ENCODE measurements around the gene ANKS1A. TPM values are rescaled to one million over a fixed set of nuclear protein-coding genes. Genes with fewer than 3 reads are reported as not detected.
"Not testable (repeated sequence)": the region's sequence is repeated elsewhere in the genome, so short reads cannot be mapped to it uniquely, and the experiment has no call there.

Gene ANKS1A
- polyA plus RNA-seq, 3 donors, result 5.4 to 12.7 (median 9.6) TPM

- WGBS, 3 donors, result 86 to 87% (median 86%) methylated on average over 6 of the region's 6 CpGs
Observed at GRCh38 chr6:34909320-34909883, 20.3 kb downstream of the ANKS1A start.

DNA sequence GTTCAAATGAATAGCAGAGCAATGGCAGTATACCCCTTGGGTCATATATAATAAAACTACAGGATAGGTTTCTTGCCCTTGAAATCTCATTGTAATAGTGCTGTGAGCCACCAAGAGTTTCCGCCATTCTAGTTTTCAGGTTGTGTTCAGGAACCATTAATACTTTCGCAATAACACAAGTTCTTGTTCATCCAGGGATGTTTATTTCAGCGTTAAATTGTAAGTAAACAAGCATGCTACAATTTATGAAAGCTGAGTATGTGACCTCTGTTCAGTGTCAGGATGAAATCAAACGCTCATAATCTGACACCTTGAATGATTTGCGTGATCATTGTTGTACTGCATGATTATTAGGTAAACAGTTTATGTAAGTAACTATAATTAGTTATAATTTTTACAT, 22.8 kb downstream of the ANKS1A start:
- no peak overlapping the region for H3K27ac ChIP-seq (ENCODE audit: low read depth, low read length)
- WGBS, 3 donors, result 81 to 94% (median 93%) methylated on average over 5 of the region's 5 CpGs

More at GRCh38 chr6:34909320-34909883, 20.3 kb downstream of the ANKS1A start:
- H3K27ac ChIP-seq (ENCODE audit: low read depth, low read length), result no peak overlapping the region

GRCh38 chr6:34912715-34913464, 23.8 kb downstream of the ANKS1A start:
- WGBS, 3 donors, result 62 to 79% (median 69%) methylated on average over 3 of the region's 3 CpGs

GRCh38 chr6:34914358-34914757, 25.3 kb downstream of the ANKS1A start:
- WGBS, 3 donors, result 90 to 93% (median 92%) methylated on average over 4 of the region's 4 CpGs

More at GRCh38 chr6:34912715-34913464, 23.8 kb downstream of the ANKS1A start:
- H3K27ac ChIP-seq (ENCODE audit: low read depth, low read length), result no peak overlapping the region

GRCh38 chr6:34916348-34916967, 27.4 kb downstream of the ANKS1A start:
- no peak overlapping the region for H3K27ac ChIP-seq (ENCODE audit: low read depth, low read length)
- WGBS, 3 donors, result 65 to 83% (median 73%) methylated on average over 4 of the region's 4 CpGs

More at GRCh38 chr6:34914358-34914757, 25.3 kb downstream of the ANKS1A start:
- H3K27ac ChIP-seq (ENCODE audit: low read depth, low read length), result no peak overlapping the region

- 85 to 93% (median 87%) methylated on average over 6 of the region's 6 CpGs for WGBS, 3 donors
- no peak overlapping the region for H3K27ac ChIP-seq (ENCODE audit: low read depth, low read length)
Observed at GRCh38 chr6:34917626-34918285, 28.7 kb downstream of the ANKS1A start.

- 87 to 96% (median 88%) methylated on average over 1 of the region's 1 CpG for WGBS, 3 donors
- H3K27ac ChIP-seq (ENCODE audit: low read depth, low read length), result no peak overlapping the region
Observed at GRCh38 chr6:34919651-34920050, 30.6 kb downstream of the ANKS1A start.

DNA sequence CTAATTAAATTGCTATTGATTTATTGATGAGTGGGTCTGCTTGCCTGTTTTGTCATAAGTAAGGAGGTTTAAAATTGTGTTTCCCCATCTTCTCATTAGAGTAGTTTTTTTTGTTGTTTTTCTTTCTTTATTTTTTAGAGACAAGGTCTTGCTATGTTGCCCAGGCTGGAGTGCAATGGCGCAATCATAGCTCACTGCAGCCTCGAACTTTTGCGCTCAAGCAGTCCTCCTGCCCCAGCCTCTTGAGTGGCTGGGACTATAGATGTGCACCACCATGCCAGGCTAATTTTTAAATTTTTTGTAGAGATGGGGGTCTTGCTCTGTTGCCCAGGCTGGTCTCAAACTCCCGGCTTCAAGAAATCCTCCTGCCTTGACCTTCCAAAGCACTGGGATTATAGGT, 31.0 kb downstream of the ANKS1A start:
- WGBS, 3 donors, result 91 to 99% (median 96%) methylated on average over 4 of the region's 4 CpGs
- no peak overlapping the region for H3K27ac ChIP-seq (ENCODE audit: low read depth, low read length)

DNA sequence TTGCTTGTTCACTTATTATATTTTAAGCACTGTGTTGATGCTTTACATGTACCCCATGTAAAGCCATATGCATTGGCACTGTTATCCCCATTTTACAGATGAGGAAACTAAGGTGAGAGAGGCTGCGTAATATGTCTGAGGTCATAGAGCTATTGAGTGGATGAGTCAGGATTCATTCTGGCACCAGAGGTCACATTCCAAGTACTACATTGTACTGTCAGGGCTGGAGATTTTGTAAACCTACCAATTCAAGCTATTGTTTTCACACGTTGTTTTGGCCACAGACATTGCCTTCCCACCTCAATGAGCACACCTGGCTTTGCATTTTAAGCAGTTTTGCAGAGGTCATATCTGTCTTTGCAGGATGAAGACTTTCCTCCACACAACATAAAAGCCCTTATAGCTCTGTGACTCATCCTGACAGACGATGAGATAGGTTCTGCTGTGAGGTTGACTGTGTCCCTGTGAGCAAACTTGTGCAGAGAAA, 33.2 kb downstream of the ANKS1A start:
- H3K27ac ChIP-seq (ENCODE audit: low read depth, low read length), result no peak overlapping the region

GRCh38 chr6:34924831-34925625, 36.0 kb downstream of the ANKS1A start:
- WGBS, 3 donors, result 94 to 95% (median 95%) methylated on average over 9 of the region's 9 CpGs
- H3K27ac ChIP-seq (ENCODE audit: low read depth, low read length), result no peak overlapping the region

More for the DNA sequence above, 33.2 kb downstream of the ANKS1A start:
- WGBS, 3 donors, result 75 to 77% (median 77%) methylated on average over 3 of the region's 3 CpGs

DNA sequence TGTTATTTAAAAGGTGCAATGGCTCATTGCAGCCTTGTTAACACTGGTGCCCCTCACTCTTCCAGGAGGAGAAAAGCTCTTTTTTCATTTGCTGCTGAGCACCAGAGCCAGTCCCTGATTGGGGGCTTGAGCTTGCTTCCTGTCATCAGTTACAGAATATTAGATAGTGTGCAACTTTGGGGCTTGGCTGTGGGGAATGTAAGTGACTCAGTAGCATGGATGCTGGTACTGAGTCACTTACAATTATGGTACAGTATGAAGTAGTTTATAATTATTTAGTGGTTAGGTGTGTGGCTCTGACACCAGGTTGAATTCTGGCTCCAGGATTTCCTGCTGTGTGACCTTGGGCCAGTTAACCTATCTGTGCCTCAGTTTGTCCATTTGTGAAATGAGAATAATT, 37.6 kb downstream of the ANKS1A start:
- H3K27ac ChIP-seq (ENCODE audit: low read depth, low read length), result no peak overlapping the region

DNA sequence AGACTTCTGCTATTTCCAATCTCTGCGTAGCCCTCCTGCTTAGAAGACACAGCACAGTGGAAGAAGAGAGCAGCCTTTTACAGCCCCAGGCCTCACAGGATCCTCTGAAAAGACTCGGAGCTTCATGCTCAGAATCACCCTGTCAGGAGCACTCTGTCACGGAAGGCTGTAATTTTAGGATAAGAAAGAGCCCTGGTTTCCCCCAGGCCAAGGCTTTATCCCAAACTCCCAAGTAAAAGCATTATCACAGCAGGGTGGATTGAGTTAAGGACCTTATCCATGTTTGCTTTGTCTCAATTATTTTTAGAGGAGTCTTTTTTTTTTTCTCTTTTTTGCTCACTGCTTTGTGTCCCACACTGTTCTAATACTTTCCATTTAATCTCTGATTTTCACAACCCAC, 39.2 kb downstream of the ANKS1A start:
- H3K27ac ChIP-seq (ENCODE audit: low read depth, low read length), result no peak overlapping the region
- WGBS, 3 donors, result 90 to 96% (median 96%) methylated on average over 3 of the region's 3 CpGs

- H3K27ac ChIP-seq (ENCODE audit: low read depth, low read length), result no peak overlapping the region
- WGBS, 3 donors, result 81 to 100% (median 88%) methylated on average over 1 of the region's 1 CpG
Observed at GRCh38 chr6:34928695-34929094, 39.6 kb downstream of the ANKS1A start.

GRCh38 chr6:34929241-34929978, 40.4 kb downstream of the ANKS1A start:
- no peak overlapping the region for H3K27ac ChIP-seq (ENCODE audit: low read depth, low read length)
- 30 to 76% (median 76%) methylated on average over 4 of the region's 4 CpGs for WGBS, 3 donors

- 66 to 77% (median 74%) methylated on average over 3 of the region's 3 CpGs for WGBS, 3 donors
Observed at GRCh38 chr6:34930221-34930620, 41.2 kb downstream of the ANKS1A start.

GRCh38 chr6:34932202-34932601, 43.1 kb downstream of the ANKS1A start:
- 98 to 99% (median 98%) methylated on average over 12 of the region's 12 CpGs for WGBS, 3 donors
- not testable (repeated sequence) for H3K27ac ChIP-seq (ENCODE audit: low read depth, low read length)

More at GRCh38 chr6:34930221-34930620, 41.2 kb downstream of the ANKS1A start:
- no peak overlapping the region for H3K27ac ChIP-seq (ENCODE audit: low read depth, low read length)

- H3K27ac ChIP-seq (ENCODE audit: low read depth, low read length), result no peak overlapping the region
- WGBS, 3 donors, result 11 to 33% (median 32%) methylated on average over 5 of the region's 5 CpGs
Observed at GRCh38 chr6:34934516-34934915, 45.5 kb downstream of the ANKS1A start.
